NOMO-1 treated with DMSO at 0.1 percent for 48 hours (cell line): ENCODE measurements around the gene DYNLT3.

Source experiments
- DNase-seq: peaks from one replicate; lab custom pipeline; 2025; ENCODE audit not compliant: unreplicated experiment; lab: John Stamatoyannopoulos, UW

Gene DYNLT3

GRCh38 chrX:37846141-37846540 is 1.2 kb downstream of the DYNLT3 start:
- DNase-seq: no peak

- DNase-seq: no peak
Observed at GRCh38 chrX:37844622-37845021, 2.7 kb downstream of the DYNLT3 start.

- no peak for DNase-seq
Observed at GRCh38 chrX:37840931-37841330, 6.4 kb downstream of the DYNLT3 start.

- no peak for DNase-seq
Observed at GRCh38 chrX:37834937-37835336, 12.4 kb downstream of the DYNLT3 start.

DNA sequence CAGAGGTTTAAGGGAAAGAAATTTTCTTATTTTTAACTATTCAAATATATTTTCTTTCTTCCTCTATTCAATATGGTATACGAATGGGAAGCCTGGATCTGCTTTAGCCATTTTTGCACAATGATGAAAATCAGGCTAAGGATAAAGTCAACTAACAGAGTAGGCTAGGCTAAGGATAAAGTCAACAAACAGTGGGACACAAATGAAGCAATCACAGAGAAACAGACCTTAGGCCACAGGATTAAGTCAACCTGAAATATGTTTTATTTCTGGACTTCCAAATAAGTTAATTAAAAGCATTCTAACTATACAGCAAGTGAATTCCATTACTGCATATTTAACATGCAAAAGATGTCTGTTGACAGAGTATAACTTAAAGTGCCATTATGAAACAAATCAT is 17.0 kb downstream of the DYNLT3 start:
- no peak for DNase-seq

DNA sequence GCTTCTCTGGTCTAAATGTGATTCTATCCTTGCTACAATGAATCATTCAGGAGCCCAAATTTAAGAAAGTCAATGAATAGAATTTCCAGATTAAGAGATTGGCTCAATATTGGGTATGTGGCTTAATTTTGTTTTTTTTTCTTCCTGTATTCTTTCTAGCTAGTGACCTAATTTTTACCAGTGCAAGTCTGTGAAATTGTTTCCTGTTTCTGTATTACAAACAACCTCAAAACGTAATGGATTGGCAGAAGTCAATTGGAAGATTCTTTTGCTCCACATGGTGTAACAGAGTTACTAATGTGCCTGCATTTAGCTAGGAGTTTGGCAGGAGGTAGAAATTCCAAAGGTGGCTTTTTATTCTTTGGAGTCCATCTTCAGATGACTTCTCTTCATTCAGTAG is 17.6 kb downstream of the DYNLT3 start:
- DNase-seq: peak; percentile 45

- DNase-seq: peak; percentile 36
Observed at GRCh38 chrX:37825215-37825842, 22.0 kb downstream of the DYNLT3 start.

DNA sequence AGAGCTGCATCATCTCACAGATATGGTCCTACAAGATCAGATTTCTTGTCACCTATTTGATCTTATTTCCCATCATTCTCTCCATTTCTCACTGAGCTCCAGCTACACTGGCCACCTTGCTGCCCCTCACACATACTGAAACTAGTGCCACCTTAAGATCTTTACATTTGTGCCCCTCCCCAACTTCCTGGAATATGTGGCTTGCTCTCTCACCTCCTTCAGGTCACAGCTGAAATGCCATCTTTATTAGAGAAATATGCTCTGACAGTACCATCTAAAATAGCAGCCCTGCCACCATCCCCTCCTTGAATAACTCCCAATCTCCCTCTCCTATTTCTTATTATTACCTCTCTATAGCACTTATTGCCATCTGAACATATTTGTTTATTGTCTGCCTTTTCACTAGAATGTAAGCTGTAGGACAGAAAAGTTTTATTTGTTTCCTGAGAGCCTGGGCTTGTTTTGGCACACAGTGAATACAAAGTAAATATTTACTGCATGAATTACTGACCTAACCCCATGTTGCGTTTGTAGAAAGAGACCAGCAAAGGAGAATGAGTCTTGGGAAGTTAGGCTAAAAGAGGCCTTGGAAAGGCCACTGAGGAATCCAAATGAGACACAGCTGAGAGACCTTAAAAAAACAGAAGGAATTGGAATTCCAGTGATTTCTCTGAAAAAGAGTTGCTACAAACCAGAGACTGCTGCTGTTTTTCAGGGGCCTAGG is 22.7 kb downstream of the DYNLT3 start:
- DNase-seq: no peak

DNA sequence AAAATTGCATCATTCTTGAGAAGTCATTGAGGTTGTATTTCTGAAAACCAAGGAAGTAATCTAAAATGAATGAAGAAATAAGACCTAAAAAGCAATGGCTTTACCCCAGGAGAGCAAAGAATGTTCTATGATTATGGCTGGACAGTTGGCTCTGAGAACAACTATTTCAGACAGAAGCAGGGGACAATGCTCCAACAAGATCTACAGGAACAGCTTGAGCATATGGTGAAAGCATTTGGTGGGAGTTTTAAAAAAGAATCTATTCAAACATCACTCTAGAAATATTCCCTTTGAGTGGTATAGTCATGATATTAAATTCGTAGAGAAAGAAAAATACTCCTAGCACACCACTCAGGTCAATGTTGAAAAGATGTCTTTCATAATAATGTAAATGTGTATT is 26.7 kb downstream of the DYNLT3 start:
- no peak for DNase-seq

DNA sequence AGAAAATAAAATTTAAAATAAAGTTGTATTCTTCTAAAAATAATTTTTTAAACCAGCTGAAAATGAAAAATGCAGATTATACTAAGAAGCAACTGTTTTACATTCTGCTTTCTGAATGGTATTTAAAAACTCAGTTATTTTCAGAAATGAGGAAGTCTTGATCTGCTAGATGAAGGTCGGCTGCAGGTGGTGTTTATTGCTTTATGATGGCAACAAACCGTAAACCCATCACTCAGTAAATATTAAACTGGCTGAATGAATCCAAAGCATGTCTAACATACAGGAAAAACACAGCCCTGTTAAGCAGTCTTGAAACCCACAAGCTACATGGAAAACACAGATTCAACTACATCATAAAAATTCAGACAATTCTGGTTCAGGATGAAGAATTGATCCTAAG is 29.3 kb downstream of the DYNLT3 start:
- DNase-seq: peak; percentile 79

DNA sequence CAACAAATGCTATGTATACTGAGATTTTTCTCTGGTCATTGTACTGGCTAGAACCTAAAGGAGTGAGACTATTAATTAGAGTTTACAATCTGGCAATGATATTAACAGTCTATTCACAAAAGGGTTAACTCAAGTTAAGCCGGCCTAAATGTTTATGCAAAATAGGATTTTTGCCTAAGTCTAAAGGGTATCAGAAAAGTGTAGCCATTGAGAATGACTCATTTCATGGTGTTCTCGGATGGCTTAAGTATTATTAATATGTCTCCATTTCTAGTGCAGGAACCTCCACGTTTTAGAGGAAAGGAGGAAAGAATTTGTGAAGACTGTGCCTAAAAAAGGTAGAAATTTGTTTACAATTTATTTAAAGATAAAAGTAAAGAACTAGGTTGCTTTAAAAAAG is 29.8 kb downstream of the DYNLT3 start:
- DNase-seq: no peak

GRCh38 chrX:37817176-37817575 is 30.2 kb downstream of the DYNLT3 start:
- no peak for DNase-seq

DNA sequence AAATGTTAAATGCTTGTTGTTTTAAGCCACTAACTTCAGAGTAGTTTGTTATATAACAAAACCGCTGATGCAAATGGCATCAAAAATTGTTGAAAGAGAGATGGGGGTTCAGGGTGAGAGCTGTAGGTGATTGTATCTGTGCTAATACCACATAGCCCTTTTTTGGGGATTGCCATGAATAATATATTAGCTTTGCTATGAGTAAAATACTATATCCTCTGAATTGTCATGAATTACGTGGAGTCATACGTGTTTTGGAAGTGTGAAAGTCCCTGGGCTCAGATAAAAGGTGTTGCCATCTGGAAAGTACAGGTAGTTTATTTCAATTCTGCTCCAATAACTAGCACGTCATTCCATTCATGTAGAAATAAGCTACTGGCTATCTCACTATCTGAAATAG is 30.6 kb downstream of the DYNLT3 start:
- DNase-seq: no peak

DNA sequence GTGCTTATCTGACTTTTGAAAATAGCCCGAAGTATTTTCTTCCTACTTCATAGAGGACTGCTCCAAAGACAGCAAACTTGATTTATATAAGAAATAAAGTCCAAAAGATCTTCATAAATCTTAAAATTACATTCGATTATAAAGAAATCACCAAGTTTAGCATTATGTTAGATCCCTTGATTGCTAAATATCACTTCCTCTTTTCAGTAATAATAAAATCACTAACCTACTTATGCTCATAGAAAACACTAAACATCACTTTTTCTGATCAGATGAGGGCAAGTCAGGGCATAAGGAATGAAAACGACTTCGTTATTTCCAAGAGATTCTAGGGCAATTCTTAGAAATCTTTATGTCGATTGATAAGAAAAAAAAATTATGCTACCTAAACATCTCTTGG is 32.0 kb downstream of the DYNLT3 start:
- DNase-seq: peak; percentile 77

GRCh38 chrX:37813570-37813969 is 33.8 kb downstream of the DYNLT3 start:
- peak; percentile 74 for DNase-seq

DNA sequence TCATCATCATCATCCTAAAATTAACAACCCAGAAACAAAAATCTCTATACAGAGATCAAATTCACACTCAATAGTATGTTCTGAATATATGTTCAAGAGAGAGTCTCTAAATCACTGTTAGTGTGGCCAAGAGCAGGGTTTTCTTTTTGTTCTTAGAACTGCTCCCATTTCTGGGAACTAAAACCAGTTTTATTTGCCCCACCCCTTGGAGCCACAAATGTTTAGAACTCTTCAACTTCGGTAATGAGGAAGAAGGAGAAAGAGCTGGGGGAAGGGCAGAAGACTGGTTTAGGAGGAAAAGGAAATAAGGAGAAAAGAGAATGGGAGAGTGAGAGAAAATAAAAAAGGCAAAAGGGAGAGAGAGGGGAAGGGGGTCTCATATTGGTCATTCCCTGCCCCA is 35.3 kb downstream of the DYNLT3 start:
- no peak for DNase-seq

DNA sequence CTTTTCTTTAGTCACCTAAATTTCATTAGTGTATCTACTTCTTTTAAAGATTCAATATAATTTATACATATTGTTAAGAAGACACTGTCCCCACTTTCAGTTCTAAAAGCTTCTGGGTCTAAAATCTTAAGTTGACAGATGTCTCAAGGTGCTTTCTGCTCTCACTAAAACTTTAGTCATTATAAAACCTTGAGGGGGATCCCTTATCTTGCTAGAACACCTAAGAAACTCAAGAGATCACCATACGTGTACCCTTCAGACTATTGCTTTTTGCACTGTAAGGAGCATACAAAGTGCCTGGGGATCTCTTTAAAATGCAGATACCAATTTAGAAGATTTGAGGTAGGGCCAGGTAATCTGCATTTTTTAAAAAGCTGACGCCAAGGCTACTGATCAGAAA is 37.4 kb downstream of the DYNLT3 start:
- DNase-seq: no peak

DNA sequence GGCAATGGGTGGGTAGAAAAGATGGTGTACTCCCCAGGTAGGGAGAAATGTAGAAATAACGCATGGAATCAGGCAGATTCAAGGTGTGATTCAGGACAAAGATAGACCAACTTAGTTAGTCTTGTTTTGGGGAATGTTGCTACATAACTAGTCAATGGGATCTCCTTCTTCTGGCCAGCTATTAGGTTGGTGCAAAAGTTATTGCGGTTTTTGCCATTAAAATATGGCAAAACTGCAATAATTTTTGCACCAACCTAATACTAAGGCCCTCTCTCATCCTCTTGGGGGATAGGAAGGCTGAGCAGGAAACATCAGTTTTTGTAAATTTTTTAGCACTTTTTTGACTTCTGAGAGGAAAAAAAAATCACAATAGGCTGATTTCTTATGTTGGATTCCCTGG is 44.3 kb downstream of the DYNLT3 start:
- no peak for DNase-seq

DNA sequence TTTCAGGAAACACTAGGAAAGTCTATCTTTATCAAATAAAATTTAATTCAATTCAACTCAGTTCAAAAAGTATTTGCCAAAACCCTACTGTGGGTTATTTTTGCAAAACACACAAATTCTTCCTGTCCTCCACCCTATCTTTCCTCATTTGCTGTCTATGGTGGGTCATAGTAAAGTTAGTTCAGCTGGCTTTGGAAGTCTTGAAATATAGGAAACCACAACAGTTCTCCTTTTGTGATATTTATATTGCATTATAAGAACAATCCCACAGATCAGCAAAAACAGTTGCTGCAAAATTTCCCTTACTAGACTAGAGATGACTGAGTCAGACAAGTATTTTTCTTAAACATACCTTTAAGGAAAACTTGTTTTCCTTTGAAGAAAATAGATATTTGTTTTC is 45.3 kb downstream of the DYNLT3 start:
- peak; percentile 81 for DNase-seq

- no peak for DNase-seq
Observed at GRCh38 chrX:37800717-37801116, 46.7 kb downstream of the DYNLT3 start.

DNA sequence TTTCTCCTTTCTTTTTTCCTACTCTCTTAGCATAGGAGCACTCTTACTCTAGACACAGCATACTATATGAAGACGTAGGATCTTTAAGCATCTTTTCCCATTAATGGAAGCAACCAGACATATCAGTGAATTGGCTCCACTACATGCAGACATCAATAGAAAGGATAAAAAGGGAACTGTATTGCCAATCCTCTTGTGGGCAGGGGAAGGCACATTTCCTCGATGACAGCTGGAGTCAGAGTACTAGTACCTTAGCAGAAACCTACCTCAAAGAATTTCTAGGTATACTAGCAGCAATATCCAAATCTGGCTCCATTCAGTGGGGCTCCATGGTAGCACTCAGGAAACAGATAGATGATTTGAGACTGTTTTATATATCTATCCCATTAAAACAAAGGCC is 47.4 kb downstream of the DYNLT3 start:
- DNase-seq: no peak

- peak; percentile 93 for DNase-seq
Observed at GRCh38 chrX:37796805-37797204, 50.6 kb downstream of the DYNLT3 start.

DNA sequence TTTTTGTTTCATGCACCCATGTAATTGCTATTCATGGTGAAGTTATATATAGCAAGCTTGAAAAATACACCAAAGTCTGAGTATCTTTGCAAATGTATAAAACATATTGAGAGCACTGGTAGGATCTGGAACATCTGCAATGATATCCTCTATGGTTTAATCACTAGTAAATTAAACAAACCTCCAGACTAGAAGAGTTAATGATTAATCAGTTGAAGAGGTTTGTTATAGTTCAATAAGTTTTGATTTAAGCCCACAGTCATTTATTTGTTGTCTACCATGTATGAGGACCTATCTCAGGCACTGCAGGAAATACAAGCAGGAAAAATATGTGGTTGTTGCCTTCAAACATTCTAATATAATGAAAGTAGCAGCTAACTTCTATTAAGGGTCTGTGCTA is 51.1 kb downstream of the DYNLT3 start:
- DNase-seq: no peak
